ENCODE measurements around the gene ACER2. TPM values are rescaled to one million over a fixed set of nuclear protein-coding genes. Genes with fewer than 3 reads are reported as not detected.

ACER2 gene
- polyA plus RNA-seq, 3 donors: 2.9 to 5.6 (median 3.3) TPM

GRCh38 chr9:19440823-19441580, 32.2 kb downstream of the ACER2 start:
- H3K27ac ChIP-seq (ENCODE audit: low read depth, low read length): no peak overlapping the region
- 82 to 84% (median 83%) methylated on average over 5 of the region's 5 CpGs for WGBS, 3 donors

- 36 to 66% (median 47%) methylated on average over 4 of the region's 4 CpGs for WGBS, 3 donors
- H3K27ac ChIP-seq (ENCODE audit: low read depth, low read length): no peak overlapping the region
Observed at GRCh38 chr9:19441730-19442129, 32.9 kb downstream of the ACER2 start.

GRCh38 chr9:19442240-19442639, 33.4 kb downstream of the ACER2 start:
- no peak overlapping the region for H3K27ac ChIP-seq (ENCODE audit: low read depth, low read length)
- 90 to 94% (median 92%) methylated on average over 9 of the region's 9 CpGs for WGBS, 3 donors

GRCh38 chr9:19445452-19445851, 36.6 kb downstream of the ACER2 start:
- whole genome bisulfite sequencing, 3 donors: 82 to 88% (median 86%) methylated on average over 2 of the region's 2 CpGs
- no peak overlapping the region for H3K27ac ChIP-seq (ENCODE audit: low read depth, low read length)

GRCh38 chr9:19446361-19446861, 37.6 kb downstream of the ACER2 start:
- no peak overlapping the region for H3K27ac ChIP-seq (ENCODE audit: low read depth, low read length)
- WGBS, 3 donors: 89 to 97% (median 91%) methylated on average over 5 to 7 of the region's 7 CpGs

- H3K27ac ChIP-seq (ENCODE audit: low read depth, low read length): no peak overlapping the region
- 90 to 91% (median 90%) methylated on average over 9 of the region's 9 CpGs for WGBS, 3 donors
Observed at GRCh38 chr9:19451240-19452087, 42.7 kb downstream of the ACER2 start.

- WGBS, 3 donors: 25 to 45% (median 34%) methylated on average over 3 of the region's 3 CpGs
- no peak overlapping the region for H3K27ac ChIP-seq (ENCODE audit: low read depth, low read length)
Observed at GRCh38 chr9:19456426-19456825, 47.6 kb downstream of the ACER2 start.

GRCh38 chr9:19456996-19457692, 48.3 kb downstream of the ACER2 start:
- WGBS, 3 donors: 24 to 35% (median 28%) methylated on average over 12 of the region's 12 CpGs
- no peak overlapping the region for H3K27ac ChIP-seq (ENCODE audit: low read depth, low read length)

- no peak overlapping the region for H3K27ac ChIP-seq (ENCODE audit: low read depth, low read length)
- 13 to 29% (median 22%) methylated on average over 5 of the region's 5 CpGs for WGBS, 3 donors
Observed at GRCh38 chr9:19457693-19458009, 48.8 kb downstream of the ACER2 start.

GRCh38 chr9:19460243-19460642, 51.4 kb downstream of the ACER2 start:
- 68 to 80% (median 74%) methylated on average over 6 of the region's 6 CpGs for WGBS, 3 donors
- H3K27ac ChIP-seq (ENCODE audit: low read depth, low read length): no peak overlapping the region

- WGBS, 3 donors: 90 to 97% (median 96%) methylated on average over 26 of the region's 26 CpGs
- no peak overlapping the region for H3K27ac ChIP-seq (ENCODE audit: low read depth, low read length)
Observed at GRCh38 chr9:19461135-19461534, 52.3 kb downstream of the ACER2 start.

GRCh38 chr9:19464061-19464763, 55.4 kb downstream of the ACER2 start:
- no peak overlapping the region for H3K27ac ChIP-seq (ENCODE audit: low read depth, low read length)
- 72 to 79% (median 76%) methylated on average over 23 of the region's 23 CpGs for WGBS, 3 donors

GRCh38 chr9:19464764-19465585, 56.2 kb downstream of the ACER2 start:
- 11 to 15% (median 14%) methylated on average over 47 to 49 of the region's 49 CpGs for WGBS, 3 donors
- H3K27ac ChIP-seq (ENCODE audit: low read depth, low read length): no peak overlapping the region

GRCh38 chr9:19465586-19466279, 56.9 kb downstream of the ACER2 start:
- 83 to 94% (median 91%) methylated on average over 13 of the region's 13 CpGs for WGBS, 3 donors
- no peak overlapping the region for H3K27ac ChIP-seq (ENCODE audit: low read depth, low read length)

- WGBS, 3 donors: 75 to 92% (median 91%) methylated on average over 2 of the region's 2 CpGs
- no peak overlapping the region for H3K27ac ChIP-seq (ENCODE audit: low read depth, low read length)
Observed at GRCh38 chr9:19466280-19466639, 57.5 kb downstream of the ACER2 start.

GRCh38 chr9:19469271-19469670, 60.5 kb downstream of the ACER2 start:
- H3K27ac ChIP-seq (ENCODE audit: low read depth, low read length): no peak overlapping the region
- 87 to 94% (median 94%) methylated on average over 3 of the region's 3 CpGs for WGBS, 3 donors

GRCh38 chr9:19470567-19470966, 61.8 kb downstream of the ACER2 start:
- WGBS, 3 donors: 67 to 70% (median 70%) methylated on average over 5 of the region's 5 CpGs
- no peak overlapping the region for H3K27ac ChIP-seq (ENCODE audit: low read depth, low read length)

Measured in adipose tissue (tissue), 3 donors.